NCI-H2171 (cell line): Measurements from ENCODE around the gene PCARE.
"Not testable (repeated sequence)": the region's sequence is repeated elsewhere in the genome, so short reads cannot be mapped to it uniquely, and the experiment has no call there.

Source experiments
- DNase-seq: peaks from one replicate; lab custom pipeline; 2025; lab: John Stamatoyannopoulos, UW

Gene PCARE

GRCh38 chr2:29074411-29074810 is at the start of gene PCARE:
Gene PCARE (minus strand): TSS chr2:29074523. CDS start chr2:29074261, 262 bp downstream.
- no peak for DNase-seq

DNA sequence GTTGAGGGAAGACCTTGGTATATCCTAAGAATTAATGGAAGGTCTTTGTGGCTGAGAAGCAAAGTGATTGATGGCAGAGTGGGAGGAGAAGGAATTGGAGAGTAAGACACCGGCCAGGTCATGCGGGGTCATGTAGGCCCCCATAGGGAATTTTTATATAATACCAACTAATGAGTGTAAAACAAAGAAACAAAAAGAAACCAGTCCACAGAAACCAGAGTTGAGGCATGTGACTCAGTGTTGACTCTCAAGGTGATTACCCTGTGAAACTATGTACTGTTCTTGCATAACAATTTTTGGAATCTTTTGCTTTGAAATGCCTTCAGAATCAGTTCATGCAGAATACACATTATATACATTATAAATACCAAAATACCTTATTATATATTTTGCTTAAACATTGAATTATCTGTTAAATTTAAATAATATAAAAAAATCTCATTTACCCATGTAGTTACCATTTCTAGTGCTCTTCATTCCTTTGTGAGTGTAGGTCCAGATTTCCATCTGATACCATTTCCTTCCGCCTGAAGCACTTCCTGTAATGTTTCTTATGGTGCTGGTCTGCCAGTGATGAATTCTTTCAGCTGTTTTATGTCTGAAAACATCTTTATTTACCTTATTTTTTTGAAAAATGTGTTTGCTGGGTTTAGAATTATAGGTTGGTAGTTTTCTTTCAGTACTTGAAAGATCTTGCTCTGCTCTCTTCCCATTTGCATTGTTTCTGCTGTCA is 49.5 kb upstream of the PCARE start:
- no peak for DNase-seq

GRCh38 chr2:29120846-29121245 is 46.5 kb upstream of the PCARE start:
- DNase-seq, result no peak

GRCh38 chr2:29119211-29119610 is 44.9 kb upstream of the PCARE start:
- DNase-seq, result no peak

DNA sequence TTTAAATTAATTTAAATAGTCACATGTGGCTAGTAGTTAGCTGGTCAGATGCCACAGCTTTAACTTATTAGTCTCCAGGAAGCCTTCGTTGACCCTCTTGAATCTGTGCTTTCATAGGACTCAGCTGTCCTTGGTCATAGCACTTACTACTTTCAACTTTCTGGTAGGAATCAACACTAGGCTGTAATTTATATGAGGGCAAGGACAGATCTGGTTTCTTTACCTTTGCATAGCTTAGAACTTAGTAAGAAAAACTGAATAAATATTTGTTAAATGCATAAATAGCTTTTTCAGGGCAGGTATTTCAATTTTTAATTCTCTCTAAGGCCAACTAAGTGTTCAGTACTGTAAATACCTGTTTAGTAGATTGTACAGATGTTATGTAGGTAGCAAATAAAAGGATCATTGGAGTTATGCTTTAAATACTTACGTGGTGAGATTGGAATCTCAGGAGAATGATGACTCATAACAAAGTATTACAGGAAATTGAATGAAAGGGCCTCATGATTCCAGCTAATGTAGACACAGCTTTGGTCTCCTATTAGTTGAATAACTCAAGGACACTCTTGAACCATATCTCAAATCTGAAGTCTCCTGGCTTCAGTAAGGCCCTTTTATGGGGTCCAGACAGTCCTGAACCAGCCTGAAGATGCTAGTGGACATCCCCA is 43.4 kb upstream of the PCARE start:
- DNase-seq, result no peak

GRCh38 chr2:29115797-29116781 is 41.8 kb upstream of the PCARE start:
- peak; percentile 39 for DNase-seq

DNA sequence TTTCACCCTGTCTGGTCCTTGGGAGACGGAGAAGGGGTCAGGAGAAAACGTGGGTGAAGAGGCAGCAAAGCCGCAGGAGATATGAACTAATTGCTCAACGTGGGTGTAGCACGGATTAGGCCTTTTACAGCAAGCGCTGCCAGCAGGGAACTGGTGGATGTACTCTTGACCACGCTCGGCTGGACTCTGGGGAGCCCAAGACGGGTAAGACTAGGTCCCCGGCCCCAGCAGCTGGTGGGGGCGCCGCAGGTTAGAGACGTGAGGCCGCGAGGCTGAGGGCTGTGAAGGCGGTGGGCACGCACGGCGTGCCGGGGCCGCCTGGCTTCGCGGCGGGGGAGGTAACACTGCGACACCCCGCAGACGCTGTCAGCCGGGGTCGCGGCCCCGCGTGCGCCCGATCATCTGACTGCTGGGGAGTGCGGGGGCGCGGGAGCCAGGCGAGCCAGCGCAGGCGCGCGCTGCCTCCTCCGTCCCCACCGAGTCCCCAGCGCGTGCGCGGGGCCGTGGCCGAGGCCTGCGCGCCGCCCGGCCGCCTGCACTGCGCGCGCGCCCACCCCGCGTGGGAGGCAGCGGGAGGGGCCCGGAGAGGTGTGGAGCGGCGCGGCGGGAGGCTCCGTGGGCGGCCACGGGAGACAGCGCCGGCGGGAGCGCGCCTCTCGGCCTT is 40.8 kb upstream of the PCARE start, which contains the start of gene CLIP4:
CLIP4 (plus strand) TSS at position 470 of the 664 bp plus-strand sequence. CDS start 5,974 bp downstream, outside the sequence.
- DNase-seq, result peak; percentile 46

DNA sequence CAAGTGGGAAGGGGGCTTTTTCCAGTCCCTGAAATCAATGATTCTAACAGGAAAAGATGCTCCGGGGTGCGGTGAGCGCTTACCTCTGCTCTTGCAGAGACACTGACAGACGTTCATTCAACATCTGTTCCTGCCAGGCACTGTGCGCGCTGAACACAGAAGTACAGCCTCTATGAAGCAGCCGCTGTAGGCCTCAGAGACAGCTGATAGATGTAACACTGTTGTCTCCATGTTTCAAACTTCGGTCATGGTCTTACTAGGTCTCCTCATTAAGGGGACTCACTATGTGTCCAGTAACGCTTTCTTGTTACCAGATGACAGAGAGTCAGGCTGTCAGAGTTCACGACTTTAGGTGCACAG is 40.2 kb upstream of the PCARE start:
- peak; percentile 71 for DNase-seq

DNA sequence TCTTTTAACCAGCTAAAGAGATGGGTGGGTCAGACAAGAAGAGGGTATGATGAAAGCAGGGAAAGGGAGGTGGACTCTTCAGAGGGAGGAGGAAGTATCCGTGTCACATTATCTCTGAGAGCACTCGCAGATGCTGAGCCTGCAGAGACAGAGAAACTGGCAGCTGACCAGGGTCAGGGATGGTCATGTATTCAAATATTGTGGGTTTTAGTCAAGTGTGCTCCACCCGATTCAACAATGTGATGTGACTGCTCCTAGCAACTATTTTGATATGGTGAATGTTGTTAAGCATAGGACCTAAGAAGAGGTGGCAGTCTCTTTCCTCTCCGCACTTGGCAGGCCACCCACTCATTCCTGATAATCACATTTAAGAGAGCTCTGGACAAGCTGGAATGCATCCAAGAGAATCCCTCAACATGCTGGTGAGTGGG is 39.6 kb upstream of the PCARE start:
- DNase-seq, result no peak

DNA sequence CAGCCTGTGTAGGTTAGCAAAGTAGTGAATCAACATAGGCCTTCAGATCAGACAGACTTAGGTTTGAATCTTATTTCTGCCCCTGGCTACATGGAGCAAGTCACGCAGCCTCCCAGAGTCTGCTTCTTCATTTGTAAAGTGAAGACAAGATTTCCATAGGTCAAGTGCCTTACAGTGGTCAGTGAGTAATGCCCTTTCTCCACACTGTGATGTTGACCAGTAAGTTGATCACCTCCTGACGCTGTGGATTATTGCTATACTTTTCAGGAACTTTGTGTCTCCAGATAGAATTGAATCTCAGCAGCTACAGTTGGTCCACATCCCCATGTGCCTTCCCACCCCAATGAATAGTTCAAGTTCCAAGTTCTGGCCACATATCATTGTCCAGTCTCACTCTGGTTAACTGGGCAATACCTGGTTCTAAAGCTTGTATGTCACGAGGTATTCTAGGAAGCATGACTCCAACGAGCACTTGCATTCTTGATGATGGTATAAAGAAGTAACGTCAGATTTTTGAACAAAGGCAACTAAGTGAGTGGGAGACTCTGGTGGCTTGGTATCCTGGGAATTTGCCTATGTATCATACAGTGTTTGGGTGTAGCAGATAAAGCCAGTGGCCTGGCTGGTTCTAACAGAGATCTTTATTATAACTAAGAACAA is 38.8 kb upstream of the PCARE start:
- DNase-seq, result no peak

GRCh38 chr2:29112379-29112778 is 38.1 kb upstream of the PCARE start:
- DNase-seq, result no peak

GRCh38 chr2:29110916-29111535 is 36.7 kb upstream of the PCARE start:
- DNase-seq, result no peak

DNA sequence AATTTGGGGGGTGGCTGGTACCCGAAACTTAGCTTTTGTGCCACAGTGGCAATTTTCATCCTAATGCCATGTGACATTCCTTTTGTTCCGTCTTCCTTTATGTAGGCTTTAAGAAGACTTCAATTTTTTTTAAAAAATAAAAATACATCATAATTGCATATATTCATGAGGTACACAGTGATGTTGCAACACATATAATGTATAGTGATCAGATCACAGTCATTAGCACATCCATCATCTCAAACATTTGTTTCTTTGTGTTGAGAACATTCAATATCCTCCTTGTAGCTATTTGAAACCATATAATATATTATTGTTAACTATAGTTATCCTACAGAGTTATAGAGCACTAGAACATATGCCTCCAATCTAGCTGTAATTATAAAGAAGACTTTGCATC is 34.9 kb upstream of the PCARE start:
- DNase-seq, result no peak

DNA sequence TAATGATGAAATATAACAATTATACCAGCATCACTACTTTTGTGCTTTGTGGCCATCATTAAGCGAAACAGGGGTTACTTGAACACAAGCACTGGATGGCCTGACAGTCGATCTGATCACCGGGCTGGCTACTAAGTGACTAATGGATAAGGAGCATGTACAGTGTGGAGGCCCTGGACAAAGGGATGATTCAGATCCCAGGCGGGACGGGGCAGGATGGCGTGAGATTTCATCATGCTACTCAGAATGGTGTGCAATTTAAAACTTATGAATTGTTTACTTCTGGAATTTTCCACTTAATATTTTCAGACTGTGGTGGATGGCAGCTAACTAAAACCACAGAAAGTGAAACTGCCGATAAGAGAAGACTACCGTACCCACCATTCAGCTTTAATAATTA is 33.9 kb upstream of the PCARE start:
- no peak for DNase-seq

DNA sequence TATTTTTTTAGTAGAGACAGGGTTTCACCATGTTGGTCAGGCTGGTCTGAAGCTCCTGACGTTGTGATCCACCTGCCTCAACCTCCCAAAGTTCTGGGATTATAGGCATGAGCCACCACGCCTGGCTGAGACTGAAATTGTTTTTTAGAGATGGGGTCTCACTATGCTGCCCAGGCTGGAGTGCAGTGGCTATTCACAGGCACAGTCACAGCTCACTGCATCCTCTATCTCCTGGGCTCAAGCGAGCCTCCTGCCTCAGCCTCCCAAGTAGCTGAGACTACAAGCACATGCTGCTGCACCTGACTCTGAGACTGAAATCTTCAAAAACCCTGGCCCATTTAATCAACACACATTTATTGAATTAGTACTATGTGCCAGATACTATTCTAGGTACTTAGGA is 33.2 kb upstream of the PCARE start:
- not testable (repeated sequence) for DNase-seq

GRCh38 chr2:29106980-29107388 is 32.7 kb upstream of the PCARE start:
- peak; percentile 90 for DNase-seq

DNA sequence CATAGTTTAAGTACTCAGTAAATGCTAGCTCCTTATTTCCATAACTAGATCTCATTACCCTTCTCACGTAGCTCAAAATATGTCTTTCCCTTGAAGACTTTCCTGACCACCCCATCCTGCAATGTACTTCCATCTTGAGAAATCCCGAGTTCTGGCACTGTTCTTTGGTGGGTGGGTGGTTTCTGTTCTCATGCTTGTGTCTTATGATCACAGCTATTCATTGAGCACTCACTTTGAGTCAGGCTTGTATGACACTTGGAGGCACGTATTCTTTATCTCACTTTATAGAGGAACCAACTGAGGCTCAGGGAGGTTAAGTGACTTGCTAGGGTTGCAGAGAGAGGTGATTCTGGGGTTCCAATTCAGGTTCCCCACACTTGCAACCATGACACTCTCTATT is 31.9 kb upstream of the PCARE start:
- no peak for DNase-seq

DNA sequence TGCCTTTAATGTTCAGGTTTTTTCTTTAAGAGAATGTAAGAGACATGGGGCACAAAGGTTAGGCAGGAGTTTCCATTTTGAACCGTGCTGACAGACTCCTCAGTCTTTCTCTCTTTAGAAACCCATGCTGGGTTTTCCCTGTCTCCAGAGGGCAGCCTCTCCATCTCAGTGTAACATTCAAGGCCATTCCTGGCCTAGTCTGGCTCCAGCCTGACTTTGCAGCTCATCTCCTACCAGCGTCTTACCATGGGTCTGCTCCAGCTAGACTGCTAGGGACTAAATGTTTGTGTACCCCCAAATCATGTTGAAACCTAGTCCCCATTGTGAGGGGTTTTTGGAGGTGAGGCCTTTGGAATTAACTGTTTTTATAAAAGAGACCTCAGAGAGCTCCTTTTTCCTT is 31.1 kb upstream of the PCARE start:
- DNase-seq, result no peak

DNA sequence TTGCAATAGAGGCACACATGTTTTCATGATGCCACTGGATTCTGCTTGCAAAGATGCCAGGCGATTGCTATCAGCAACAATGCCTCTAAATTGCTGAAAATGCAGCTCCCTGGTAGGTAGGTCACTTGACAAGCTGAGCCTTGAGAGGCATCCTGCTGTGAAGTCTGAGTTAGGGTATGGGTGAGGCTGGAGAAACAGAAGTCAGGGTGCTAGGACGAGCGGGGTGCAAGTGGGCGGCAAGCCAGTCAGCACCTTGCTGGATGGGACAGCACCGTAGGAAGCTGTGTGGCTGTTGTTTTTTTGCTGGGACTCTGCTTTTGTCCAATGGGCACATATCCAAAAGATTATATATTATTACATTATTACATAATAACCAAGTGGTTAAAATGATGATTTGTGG is 30.4 kb upstream of the PCARE start:
- no peak for DNase-seq

DNA sequence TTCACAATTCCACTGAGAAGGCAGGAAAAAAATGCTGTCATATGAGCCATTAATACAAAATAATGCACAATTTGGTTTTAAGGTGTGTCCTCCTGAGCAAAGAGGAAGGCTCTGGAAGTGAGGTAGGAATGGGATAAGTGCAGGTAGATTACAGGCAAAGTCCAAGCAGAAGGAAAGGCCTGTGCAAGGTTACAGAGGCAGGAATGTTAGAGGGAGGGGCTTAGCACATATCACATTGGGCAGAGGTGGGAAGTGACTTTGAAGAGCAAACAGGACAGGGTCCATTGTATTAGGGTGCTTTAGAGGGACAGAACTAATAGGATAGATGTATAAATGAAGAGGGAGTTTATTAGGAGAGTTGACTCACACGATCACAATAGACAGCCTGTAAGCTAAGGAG is 26.2 kb upstream of the PCARE start:
- DNase-seq, result no peak

DNA sequence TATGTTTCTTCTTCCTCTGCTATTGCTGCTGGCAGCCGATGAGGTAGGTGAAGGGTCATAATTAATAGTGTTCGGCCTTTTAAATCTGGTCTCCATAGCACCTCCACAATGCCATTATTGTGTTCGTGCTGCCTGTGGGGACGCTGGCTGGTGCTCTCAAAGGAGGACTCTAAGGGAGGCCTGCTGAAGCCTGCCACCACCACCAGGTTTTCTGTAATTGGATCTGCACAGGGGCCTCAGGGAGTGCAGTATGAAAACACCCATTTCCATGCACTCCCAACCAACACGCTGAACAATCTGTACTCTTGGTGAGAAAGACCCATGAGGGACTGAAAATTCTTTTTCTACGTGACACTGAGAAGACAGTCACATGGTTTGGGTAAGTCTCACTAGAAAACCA is 23.2 kb upstream of the PCARE start:
- DNase-seq, result peak; percentile 75
